GM18870 (cell line): ENCODE data around the gene MYH9.
"Not testable (repeated sequence)": the region's sequence is repeated elsewhere in the genome, so short reads cannot be mapped to it uniquely, and the experiment has no call there.

Experiments
- ATAC-seq: cut with Tn5 transposase; IDR thresholded peaks from one replicate; pipeline ENCODE4 v1.9.1; 2021; ENCODE audit warnings: moderate library complexity; ENCODE audit not compliant: unreplicated experiment

Gene MYH9

DNA sequence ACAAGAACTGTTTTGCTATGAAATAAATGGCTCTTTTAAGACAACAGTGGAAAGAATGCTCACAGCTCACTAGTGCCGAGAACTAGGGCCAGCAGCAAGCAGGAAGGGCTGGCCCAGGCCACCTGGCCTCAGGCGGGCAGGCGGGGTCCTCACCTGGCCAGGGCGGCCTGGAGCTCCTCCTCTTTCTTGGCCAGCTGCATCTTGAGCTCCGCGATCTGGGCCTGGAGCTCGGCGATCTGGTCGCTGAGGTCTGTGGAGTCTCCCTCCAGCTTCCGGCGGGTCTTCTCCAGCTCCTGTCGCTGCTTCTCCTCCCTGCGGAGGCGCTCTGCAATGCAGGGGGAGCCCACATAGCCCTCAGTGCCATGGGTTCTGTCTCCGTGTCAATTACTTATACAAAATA, 91.1 kb downstream of the MYH9 start:
- no peak for ATAC-seq

DNA sequence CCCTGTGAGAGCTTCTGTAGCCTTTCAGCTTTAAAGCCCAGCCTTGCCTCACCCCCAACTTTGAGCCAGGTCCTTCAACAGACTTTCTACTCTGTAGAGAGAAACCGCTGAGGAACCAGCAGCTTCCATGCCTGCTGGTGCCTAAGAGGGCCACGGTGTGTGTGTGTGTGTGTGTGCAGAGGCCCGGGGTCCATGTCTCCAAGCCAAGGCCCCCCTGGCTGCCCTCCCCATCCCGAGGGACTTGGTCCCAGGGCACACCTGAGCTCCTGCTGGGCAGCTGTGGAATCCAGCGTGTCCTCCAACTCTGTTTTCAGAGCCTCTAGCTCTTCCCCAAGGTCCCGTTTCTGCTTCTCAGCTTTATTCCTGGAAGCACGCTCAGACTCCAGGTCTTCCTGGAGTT, 92.5 kb downstream of the MYH9 start:
- no peak for ATAC-seq

DNA sequence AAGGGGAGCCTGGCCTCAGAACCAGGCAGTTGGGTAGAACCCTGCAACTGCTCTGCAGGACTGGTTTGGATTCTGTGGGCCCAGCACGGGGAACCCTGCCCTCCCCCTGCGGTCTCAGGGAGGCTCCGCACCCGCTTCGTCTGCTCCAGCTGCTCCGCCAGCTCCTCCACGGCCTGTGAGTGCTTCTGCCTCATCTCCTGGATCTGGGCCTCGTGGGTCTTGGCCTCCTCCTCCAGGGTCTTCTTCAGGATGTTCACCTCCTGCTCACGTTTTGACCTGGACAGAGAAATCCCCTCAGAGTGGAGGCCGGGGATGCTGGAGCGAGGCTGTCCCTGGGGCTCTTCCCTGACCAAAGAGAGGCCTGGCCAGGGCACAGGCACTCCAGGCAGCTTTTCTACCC, 93.0 kb downstream of the MYH9 start:
- ATAC-seq = no peak

DNA sequence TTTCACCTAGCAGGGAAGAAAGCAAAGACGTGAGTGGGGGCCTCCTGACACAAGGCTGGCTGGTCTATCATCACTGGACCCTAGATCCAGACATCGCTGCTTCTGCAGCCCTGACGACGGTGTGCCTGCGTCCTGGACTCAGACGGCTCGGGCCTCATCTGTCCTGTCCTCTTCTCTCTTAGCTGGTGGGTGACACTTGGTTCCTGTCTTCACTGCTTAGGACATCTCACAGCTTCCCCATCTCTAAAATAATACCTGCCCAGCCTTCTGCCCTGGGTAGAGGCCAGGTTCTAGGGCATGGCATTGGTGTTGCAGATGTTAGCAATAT, 93.5 kb downstream of the MYH9 start:
- no peak for ATAC-seq

DNA sequence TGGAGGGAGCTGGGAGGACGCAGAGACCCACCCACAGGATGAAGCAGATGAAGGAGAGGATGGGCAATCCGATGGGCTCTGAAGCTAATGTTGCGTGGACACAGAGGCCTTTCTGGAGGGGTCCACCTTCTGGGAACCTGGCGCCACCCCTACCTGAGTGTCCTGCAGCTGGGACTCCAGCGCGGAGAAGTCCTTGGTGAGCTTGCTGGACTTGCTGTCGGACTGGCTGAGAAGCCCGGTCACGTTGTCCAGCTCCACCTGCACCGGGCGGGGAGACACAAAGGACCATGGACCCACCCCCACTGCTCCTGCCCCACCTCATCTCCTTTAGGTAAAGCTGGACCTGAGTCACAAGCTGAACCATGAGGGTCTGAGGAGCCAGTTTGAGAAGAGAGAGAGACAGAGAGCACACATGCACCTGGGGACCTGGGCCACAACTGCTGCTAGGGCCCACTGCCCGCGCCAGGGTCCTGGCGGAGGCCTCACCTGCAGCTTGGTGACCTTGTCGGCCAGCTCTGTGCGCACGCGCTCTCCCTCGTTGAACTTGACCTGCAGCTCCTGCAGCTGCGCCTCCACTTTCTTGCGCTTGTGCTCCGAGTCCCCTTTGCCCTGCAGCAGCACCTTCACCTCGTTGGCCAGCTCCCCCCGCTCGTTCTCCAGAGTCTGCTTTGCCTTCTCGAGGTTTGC, 94.0 kb downstream of the MYH9 start:
- no peak for ATAC-seq

DNA sequence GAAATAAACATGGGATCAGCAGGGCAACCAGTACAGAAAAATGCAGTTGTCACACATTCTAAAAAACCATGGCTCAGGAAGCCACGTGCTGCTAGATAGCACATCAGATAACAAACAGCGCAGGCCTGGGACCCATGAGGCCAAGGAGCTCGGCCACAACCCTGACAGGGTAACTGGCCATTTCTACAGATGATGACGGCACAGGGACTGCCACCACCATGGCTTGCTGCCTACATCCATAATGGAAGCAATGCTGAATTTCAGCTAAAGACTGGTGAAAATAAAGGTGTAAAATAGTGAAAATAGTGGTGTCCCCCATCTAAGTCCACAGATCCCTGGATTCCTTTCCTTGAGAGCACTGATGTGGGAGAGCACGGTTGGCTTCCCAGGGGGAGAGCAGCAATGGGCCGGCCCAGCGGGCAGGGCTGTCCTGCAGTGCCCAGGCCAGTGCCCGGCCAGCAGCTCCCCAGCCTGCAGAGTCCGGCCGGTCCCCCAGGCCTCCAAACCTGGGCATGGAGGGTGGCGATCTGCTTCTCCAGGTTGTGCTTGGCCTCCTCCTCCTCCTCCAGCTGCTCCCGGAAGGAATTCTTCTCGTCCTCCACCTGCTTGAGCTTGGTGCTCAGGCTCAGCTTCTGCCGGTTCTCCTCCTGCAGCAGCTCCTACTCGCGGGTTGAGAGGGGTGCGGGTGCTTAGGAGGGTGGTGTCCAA, 94.8 kb downstream of the MYH9 start:
- no peak for ATAC-seq

DNA sequence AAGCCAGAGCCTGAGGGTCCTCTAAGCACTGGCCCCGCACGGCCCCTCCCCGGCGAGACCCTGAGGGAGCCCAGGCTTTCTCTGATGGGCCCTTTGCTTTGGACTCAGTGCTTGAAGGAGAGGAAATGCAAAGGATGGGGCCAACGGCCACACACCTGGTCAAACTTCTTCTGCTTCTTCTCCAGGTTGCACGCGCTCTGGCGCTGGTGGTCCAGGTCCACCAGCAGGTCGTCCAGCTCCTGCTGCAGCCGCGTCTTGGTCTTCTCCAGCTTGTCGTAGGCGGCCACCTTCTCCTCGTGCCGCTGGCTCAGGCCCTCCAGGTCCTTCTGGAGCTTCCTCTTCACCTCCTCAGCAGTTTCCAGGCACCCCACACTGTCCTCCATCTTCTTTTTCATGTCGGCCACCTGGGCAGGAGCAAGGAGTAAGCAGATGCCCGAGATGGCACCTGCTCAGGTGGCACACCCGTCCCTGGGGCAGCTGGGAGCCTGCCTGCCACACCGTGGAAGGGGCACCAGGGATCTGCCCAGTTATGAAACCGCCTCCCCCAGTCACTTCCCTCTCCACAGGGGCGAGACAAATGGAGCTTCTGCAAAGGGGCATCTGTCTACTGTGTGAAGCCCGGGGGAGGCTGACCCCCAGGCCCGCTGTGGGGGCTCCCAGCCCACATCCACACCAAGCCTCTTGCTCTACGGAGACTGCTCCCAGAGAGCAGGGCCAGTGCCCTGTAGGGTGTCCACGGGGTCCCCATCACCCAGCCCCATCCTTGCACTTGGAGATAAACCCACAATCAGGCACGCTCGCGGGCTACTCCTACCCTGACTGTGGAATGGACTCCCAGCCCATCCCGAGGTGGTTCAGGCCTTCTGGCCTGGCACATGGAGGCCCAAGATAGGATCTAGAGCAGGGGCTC, 95.7 kb downstream of the MYH9 start:
- ATAC-seq = no peak

DNA sequence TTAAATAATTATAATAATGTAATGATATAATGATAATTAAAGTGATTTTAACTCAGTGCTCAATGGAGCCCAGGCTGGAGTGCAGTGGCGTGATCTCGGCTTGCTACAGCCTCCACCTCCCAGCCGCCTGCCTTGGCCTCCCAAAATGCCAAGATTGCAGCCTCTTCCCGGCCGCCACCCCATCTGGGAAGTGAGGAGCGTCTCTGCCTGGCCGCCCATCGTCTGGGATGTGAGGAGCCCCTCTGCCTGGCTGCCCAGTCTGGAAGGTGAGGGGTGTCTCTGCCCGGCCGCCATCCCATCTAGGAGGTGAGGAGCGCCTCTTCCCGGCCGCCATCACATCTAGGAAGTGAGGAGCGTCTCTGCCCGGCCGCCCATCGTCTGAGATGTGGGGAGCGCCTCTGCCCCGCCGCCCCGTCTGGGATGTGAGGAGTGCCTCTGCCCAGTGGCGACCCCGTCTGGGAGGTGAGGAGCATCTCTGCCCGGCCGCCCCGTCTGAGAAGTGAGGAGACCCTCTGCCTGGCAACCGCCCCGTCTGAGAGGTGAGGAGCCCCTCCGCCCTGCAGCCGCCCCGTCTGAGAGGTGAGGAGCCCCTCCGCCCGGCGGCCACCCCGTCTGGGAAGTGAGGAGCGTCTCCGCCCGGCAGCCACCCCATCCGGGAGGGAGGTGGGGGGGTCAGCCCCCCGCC, 97.2 kb downstream of the MYH9 start:
- not testable (repeated sequence) for ATAC-seq

DNA sequence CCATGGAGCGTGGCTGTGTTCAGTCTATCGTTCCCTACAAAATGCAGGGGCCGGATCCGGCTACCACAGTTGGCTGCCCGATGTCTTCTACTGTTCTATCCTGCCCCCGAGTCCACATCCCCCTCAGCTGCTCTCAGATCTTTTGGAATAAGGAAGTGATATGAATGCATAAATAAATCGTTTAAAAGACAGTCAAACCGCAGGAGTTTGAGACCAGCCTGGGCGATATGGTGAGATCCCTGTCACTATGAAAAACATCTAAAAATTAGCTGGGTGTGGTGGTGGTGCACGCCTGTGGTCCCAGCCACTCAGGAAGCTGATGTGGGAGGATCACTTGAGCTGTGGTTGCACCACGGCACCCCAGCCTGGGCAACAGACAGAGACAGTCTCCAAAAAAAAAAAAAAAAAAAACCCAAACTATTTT, 97.8 kb downstream of the MYH9 start:
- not testable (repeated sequence) for ATAC-seq

DNA sequence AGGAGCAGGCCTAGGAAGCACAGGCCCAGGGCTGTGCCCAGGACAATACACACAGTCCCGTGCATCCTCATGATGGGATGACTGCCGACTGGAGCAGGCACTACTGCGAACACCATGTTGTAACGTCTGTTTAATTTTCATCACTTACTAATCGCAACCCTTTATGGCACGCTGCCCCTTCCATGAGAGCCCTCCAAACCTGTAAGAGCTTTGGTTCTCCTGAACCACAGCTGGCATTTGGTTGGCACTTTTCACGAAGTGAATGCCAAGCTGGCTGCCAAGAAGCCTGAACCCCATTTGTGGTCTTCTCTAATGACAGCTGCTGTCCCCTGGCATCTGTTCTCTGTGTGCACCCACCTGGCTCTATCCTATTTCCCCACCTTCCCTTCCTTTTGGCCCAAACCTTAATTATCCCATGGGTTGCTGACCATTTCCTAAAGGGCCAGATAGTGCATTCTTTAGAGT, 98.3 kb downstream of the MYH9 start:
- no peak for ATAC-seq

DNA sequence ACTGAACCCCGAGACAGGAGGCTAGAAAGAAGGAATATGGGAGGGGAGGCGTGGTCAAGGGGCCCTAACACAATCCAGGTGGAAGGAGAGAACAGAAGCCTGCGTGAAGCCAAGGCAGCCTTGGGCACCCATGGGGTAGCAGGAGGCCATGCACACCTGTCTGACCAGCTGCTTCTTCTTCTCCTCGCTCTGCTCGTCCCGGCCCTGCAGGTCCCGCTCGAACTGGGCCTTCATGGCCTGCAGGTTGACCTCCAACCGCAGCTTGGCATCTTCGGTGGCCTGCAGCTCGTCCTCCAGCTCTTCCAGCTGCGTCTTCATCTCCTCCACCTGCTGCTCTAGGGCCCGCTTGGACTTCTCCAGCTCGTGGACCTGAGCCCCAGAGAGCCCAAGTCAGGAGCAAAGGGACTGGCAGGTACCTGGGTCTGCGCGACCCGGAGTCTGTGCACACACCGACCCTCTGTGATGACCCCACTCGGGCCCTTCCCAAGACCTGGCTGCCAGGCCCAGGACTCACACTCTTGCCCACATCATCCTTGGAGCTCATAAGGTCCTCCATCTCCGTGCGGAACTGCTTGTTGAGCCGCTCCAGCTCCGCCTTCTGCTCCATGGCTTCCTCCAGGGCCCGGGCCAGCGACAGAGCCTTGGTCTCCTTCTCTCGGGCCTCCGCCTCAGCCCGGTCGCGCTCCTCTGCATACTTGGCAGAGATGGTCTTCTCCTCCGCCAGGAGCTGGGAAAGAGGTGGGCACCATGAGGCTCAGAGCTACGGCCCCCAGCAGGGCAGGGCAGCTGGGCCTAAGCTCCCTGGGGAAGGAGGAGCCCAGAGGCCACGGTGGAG, 99.0 kb downstream of the MYH9 start:
- ATAC-seq = no peak

DNA sequence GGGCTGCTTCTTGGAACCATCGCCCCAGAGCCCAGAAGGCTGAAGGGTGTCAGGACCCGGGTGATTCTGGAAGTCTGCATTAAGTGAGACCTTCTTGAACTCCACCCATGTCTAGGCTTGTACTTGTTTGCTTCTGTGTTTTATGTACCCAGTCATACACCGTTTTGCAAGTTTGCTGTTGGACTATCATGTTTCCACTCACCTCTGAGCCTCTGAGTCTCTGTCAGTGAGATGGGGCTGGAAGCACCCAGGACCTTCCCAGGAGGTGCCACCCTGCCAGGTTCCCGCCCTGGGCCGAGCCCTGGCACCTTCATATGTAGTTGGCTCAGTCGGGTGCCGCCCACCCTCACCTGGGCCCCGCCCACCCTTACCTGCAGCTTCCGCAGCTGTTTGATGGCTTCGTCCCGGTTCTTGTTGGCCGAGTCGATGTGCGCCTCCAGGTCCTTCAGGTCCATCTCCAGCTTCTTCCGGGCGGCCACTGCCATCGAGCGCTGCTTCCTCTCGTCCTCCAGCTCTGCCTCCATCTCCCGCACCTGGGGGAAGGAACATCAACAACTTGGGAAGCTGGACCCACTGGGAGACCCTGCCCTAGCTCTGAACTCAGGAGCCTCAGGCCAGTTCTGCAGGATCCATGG, 99.8 kb downstream of the MYH9 start:
- ATAC-seq = no peak

DNA sequence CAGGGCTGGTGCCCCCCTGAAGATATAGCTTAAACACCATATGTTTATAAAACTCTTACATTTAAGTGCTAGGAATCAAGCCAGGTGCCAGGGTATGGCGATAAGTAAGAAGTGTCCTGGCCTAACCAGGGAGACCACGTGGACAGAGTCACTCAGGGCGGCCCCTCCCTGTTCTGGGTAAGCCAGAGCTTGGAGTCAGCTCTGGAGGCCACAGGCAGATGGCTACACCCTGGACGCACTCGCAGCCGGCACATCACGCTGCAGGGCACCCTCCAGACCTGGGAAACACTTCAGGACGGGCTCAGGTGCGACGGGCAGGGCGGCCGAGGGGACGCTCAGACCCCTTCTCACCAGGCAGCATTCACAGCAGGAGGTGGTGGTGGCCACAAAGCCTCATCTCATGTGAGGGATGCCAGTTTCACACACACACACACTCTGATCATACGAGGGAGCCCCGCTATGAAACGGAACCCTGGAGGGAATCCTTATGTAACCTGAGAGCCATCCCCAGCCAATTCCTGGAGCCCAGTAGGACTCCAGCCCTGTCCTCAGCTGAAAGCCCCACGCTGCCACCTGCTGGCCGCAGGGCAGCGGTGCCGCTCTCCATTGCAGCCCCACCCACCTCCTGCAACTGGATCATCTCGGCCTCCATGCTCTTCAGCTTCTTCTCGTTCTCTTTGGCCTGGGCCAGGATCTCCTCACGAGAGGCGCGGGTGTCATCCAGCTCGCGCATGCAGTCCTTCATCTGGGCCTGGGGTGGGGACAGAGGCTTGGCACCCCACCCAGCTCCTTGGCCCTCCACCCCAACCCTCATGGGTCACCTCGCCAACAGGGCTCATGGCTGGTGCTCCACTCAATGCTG, 101.4 kb downstream of the MYH9 start:
- no peak for ATAC-seq

DNA sequence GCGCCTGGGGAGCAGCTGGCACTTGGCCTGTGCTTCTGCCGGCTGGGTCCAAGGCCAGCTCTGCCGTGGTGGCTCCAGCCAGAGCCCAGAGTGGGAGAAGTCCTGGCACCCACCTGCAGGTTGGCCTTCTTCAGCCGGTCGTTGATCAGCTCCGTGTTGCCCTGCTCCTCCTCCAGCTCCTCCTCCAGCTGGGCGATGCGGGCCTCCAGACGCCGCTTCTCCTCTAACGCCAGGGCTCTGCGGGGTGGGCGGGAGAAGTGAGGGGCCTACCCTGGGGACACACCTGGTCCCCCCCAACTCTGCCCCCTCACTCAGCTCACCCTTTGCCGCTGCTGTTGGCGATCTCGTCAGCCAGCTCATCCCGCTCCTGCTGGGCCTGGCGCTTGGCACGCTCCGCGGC, 102.2 kb downstream of the MYH9 start:
- no peak for ATAC-seq

DNA sequence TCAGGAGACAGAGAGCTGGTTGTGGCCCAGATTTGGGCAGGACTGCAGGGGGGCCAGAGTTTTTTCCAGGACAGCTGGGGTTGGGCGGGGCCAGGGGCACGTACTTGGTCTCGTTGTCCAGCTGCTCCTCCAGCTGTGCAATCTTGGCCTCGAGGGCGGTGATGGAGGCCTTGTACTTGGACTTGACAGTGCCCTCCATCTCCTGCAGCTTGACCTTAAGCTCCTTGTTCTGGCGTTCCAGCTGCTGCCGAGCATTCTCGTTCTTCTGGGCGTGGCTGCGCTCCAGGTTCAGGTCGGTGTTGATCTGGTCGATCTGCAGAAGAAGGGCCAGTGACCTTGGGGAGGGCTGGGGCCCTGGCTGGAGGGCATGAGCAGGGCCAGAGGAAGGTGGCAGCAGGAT, 102.8 kb downstream of the MYH9 start:
- no peak for ATAC-seq

DNA sequence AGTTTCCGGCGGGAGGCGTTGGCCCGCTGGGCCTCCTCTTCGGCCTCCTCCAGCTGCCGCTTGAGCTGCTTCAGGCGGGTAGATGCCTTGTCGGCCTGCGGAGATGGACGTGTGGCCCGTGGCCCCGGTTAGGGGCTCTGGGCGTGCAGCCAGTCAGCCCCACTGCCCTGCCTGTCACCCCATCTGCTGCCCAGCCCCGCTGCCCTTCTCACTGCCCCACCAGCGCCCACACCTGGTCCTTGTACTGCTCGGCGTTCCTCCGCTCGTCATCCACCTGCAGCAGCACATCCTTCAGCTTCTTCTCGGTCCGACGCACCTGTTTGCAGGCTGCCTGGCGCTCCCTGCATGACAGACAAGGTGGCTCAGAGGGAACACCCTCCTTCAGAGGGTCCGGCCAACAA, 103.6 kb downstream of the MYH9 start:
- no peak for ATAC-seq

DNA sequence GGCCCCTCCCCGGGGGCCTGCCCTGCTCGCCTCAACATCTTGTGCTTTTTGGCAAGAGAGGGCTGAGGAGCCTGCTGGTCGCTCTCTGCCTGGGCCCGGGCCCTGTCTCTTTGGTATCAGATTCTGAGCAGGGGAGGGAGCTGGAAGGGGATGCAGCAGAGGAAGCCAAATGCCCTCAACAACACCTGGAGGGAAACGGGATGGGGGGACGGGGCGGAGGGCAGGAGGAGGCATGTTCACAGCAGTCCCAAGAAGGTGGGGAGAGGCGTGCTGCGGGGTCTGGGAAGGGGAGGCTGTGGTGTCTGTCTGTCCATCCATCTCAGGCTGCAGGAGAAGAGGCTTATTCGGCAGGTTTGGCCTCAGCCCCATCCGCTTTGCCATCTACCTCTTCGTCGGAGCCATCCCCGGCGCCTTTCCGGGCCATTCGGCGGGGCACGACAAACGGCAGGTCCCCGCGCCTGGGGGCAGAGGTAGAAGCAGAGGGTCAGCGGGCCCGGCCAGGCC, 105.4 kb downstream of the MYH9 start:
- ATAC-seq = no peak

DNA sequence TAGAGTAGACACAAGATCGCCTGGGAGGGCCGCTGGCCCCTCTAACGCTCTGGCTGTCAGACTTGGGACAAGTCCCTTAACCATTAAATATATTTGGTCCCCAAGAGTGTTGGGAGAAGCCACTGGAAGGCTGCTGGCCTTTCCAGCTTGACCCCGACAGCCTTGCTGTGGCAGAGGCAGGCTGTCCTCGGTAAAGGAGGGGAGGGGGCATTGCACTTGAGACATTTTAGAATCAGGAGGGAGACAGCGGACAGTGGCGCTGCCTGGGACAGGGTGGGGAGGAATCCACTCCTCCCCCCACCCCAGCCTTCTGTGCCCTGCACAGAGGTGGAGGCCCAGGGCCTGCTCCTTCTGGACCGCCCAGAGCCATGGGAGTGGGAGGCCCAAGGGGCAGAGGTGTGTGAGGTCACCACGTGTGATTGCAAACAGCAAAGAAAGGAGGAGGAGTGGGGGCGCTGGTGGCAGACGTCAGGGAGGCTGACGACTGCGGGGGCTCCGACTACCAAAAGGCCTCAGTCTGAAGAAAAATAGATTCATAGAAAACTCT, 105.9 kb downstream of the MYH9 start:
- no peak for ATAC-seq
